Activated CD8-positive, alpha-beta memory T cell treated with anti-CD3 and anti-CD28 coated beads, Interleukin-2, amount 10 ng/mL, durations not matched to agents 7 days and 5 days (primary cell): Measurements from ENCODE around the gene FMC1. TPM values are rescaled to one million over a fixed set of nuclear protein-coding genes. Genes with fewer than 3 reads are reported as not detected.
"Not testable (repeated sequence)": the region's sequence is repeated elsewhere in the genome, so short reads cannot be mapped to it uniquely, and the experiment has no call there.

Source experiments
- ATAC-seq: fragments of 150-1000 bp; cut with Tn5 transposase; one replicate; pipeline ENCODE4 v1.10.0; 2021; ENCODE audit warnings: moderate library complexity
- CTCF ChIA-PET: fragments of 350-600 bp; sonication (Branson Sonifier 250); formaldehyde crosslinking; loops from one replicate; lab custom pipeline; 2021; ENCODE audit warnings: antibody characterized with exemption; lab: Charles Lee
- DNase-seq: peaks from one replicate; pipeline ENCODE4 v3.0.0-alpha.2; 2020
- H3K27ac Mint-ChIP-seq: one replicate; pipeline ENCODE4 v1.8.0; 2021; ENCODE audit warnings: mild to moderate bottlenecking, mixed read lengths
- H3K27me3 Mint-ChIP-seq: one replicate; pipeline ENCODE4 v1.8.0; 2021; ENCODE audit warnings: mixed read lengths
- H3K36me3 Mint-ChIP-seq: one replicate; pipeline ENCODE4 v1.8.0; 2021; ENCODE audit warnings: mild to moderate bottlenecking, mixed read lengths
- H3K4me1 Mint-ChIP-seq: one replicate; pipeline ENCODE4 v1.8.0; 2021; ENCODE audit warnings: mixed read lengths
- H3K4me3 Mint-ChIP-seq: one replicate; pipeline ENCODE4 v1.8.0; 2021; ENCODE audit warnings: mild to moderate bottlenecking, moderate library complexity, mixed read lengths
- H3K9me3 Mint-ChIP-seq: one replicate; pipeline ENCODE4 v1.8.0; 2022; ENCODE audit warnings: low read depth, mixed read lengths
- total RNA-seq, 2 experiments: library from RNA; stranded (reverse); gene quantifications; one replicate each; pipeline ENCODE4 v1.2.3, GENCODE V29; 2021

Gene FMC1
- total RNA-seq, 2 experiments from 2014 or later: 6.6 to 7.7 TPM

DNA sequence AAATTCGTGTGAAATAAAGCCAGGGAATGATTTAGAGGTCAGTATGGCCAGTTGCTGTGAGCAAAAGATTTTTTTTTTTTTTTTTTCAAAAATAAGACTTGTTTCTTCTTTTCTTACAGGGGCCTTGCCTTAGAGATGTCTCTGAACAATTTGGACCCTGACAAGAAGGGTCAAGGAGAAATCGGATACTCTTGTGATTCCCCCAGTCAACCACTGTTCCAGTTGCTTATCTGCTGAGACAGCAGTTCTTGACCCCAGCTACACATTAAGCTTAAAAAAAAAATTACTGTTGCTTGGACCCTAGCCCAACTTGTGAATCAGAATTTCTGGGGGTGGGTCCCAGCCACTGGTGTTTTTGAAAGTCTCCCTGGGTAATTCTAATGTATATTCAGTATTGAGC lies 12.0 kb upstream of the FMC1 start:
- Mint-ChIP-seq H3K27me3 (no peaks in the 10 kb centered on the region), H3K4me1 (peaks cover 8% of the 10 kb centered on the region), H3K9me3 (no peaks in the 10 kb centered on the region), H3K4me3 (no peak overlapping the region), H3K27ac (no peak overlapping the region), H3K36me3 (peaks cover 1% of the 10 kb centered on the region)
- ATAC-seq (no peak), DNase-seq (no peak)
- CTCF ChIA-PET: no interaction called here

DNA sequence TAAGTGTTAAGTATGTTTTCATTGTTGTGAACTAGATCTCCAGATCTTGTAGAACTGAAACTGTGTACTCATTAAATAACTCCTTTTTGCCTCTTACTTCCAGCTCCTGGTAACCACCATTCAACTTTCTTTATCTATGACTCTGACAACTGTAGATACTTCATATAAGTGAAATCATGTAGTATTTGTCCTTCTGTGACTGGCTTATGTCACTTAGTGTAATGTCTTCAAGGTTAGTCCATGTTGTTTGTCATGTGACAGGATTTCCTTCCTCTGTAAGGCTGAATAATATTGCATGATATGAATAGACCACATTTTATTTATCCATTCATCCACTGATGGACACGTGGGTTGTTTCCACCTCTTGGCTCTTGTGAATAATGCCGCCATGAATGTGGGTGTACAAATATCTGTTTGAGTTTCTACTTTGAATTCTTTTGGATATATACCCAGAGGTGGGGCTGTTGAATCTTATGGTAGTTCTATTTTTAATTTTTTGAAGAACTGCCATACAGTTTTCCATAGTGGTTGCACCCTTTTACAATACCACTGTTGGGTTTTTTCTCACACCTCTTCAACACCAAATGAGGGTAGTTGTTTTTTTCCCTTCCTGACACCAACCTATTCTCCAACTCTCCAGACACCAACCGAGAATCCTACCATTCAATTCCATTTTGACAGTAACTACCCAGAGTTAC lies 10.7 kb upstream of the FMC1 start:
- H3K4me3 Mint-ChIP-seq: no peak overlapping the region
- H3K9me3 Mint-ChIP-seq: no peaks in the 10 kb centered on the region
- CTCF ChIA-PET: no interaction called here
- peaks cover 1% of the 10 kb centered on the region for H3K36me3 Mint-ChIP-seq
- DNase-seq (no peak), ATAC-seq (peak; percentile 33)
- H3K27me3 Mint-ChIP-seq: no peaks in the 10 kb centered on the region
- H3K4me1 Mint-ChIP-seq: peaks cover 8% of the 10 kb centered on the region
- no peak overlapping the region for H3K27ac Mint-ChIP-seq

DNA sequence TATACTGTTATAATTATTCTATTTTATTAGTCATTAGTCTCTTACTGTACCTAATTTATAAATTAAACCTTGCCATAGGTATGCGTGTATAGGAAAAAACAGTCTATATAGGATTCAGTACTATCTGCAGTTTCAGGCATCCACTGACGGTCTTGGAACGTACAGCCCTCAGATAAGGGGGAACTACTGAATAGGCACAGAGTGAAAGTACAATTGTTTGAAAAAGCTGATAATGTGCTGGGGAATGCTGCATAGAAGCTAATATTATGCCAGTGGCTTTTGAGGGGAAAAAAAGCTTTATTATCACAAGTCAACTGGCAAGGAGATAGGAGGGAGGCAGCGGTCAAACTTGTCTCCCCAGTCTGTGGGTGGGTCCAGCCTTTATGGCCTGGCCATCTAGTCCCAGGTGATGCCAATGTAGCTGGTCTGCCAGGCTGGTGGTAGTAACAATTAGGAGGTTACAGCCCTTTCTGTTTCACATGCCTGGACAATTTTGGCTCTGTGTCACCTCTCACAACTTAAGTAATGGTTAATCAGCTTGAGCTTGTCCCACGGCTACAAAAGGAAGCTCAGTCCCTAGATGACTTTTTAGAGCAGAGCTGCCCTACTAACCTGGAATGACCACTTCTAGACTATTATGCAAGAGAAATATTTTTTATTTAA lies 8.3 kb upstream of the FMC1 start:
- no peak for DNase-seq
- Mint-ChIP-seq H3K4me3 (no peak overlapping the region), H3K36me3 (peaks cover 1% of the 10 kb centered on the region), H3K27me3 (no peaks in the 10 kb centered on the region), H3K27ac (no peak overlapping the region), H3K4me1 (peaks cover 8% of the 10 kb centered on the region), H3K9me3 (no peaks in the 10 kb centered on the region)
- CTCF ChIA-PET: interaction anchor here (0.6 kb wide), 1 partner anchor 310 kb away, joined by 4 read pairs; no protein-coding TSS in a partner anchor
- ATAC-seq: no peak

DNA sequence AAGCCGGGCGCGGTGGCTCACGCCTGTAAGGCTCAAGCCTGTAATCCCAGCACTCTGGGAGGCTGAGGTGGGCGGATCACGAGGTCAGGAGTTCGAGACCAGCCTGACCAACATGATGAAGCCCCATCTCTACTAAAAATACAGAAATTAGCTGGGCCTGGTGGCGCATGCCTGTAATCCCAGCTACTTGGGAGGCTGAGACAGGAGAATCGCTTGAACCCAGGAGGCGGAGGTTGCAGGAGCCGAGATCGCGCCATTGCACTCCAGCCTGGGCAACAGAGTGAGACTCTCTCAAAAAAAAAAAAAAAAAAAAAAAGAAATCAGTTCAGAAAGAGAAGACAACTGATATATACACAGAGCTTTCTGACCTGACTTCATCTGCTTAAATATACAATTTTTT lies 7.7 kb upstream of the FMC1 start:
- not testable (repeated sequence) for ATAC-seq, H3K4me3 Mint-ChIP-seq, DNase-seq, H3K27ac Mint-ChIP-seq, H3K9me3 Mint-ChIP-seq, H3K27me3 Mint-ChIP-seq, H3K36me3 Mint-ChIP-seq, H3K4me1 Mint-ChIP-seq
- CTCF ChIA-PET: interaction anchor here (0.7 kb wide), 1 partner anchor 1567 kb away, joined by 4 read pairs; no protein-coding TSS in a partner anchor

DNA sequence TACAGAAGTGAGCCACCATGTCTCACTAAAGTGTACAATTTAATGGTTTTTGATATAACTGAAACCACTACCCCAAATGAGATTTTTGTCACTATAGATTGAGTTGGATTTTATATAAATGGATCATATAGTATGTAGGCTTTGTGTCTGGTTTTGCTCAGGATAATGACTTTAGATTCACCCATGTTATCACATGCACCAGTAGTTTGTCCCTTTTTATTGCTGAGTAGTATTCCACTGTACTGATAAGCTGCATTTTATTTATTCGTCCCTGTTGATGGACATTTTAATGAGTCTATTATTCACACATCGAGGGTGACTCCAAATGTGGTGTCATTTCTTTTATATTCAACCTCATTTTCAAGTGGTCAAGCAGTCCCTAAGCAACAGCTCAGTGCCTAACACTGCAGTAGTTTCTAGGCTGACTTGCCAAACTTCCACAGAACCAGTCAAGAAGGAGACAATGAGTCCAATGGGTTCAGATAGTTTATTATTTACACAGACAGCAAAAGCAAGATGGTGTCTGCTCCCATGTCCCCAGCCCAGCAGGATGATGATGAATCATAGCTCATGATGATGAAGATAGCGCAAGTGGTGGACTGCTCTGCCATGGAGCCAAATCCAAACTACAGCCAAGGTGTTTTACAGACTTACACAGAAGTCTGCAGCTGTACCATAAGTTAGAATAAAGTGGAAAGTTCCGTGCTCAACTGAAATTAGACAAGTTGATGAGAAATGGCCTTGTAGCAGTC lies 6.6 kb upstream of the FMC1 start:
- DNase-seq (no peak), ATAC-seq (no peak)
- H3K4me1 Mint-ChIP-seq: peaks cover 13% of the 10 kb centered on the region
- no peaks in the 10 kb centered on the region for H3K27me3 Mint-ChIP-seq
- no peak overlapping the region for H3K27ac Mint-ChIP-seq
- peaks cover 3% of the 10 kb centered on the region for H3K9me3 Mint-ChIP-seq
- CTCF ChIA-PET: no interaction called here
- no peak overlapping the region for H3K4me3 Mint-ChIP-seq
- peaks cover 6% of the 10 kb centered on the region for H3K36me3 Mint-ChIP-seq

DNA sequence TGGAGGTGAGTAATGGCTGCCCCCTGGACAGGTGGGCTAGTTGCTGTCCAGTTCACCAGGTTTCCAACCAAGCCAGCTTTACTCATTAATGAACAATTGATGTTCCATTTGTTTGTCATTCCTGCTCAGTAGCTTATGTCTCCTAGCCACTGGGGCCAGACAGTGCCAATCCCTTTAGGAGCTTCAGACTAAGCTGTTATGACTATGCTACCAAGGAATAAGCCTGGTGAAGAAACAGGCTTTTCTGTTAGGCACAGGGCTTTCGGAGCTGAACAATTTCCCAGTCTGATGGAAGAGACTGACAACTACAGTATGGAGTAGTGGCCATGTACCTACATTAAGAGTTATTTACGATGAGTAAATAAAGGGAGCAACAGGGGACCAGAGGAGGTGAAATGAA lies 2.1 kb upstream of the FMC1 start:
- peaks cover 5% of the 10 kb centered on the region for H3K27me3 Mint-ChIP-seq
- ATAC-seq (no peak), DNase-seq (no peak)
- CTCF ChIA-PET: interaction anchor here (1.1 to 1.8 kb wide), 3 partner anchors 179 to 453 kb away, joined by 3 to 5 read pairs (median 4); a partner anchor contains a TSS
- peaks cover 3% of the 10 kb centered on the region for H3K9me3 Mint-ChIP-seq
- peak overlapping the region; percentile 99 for H3K27ac Mint-ChIP-seq
- H3K4me1 Mint-ChIP-seq: peaks cover 21% of the 10 kb centered on the region
- H3K36me3 Mint-ChIP-seq: peaks cover 9% of the 10 kb centered on the region
- peak overlapping the region; percentile 91 for H3K4me3 Mint-ChIP-seq

DNA sequence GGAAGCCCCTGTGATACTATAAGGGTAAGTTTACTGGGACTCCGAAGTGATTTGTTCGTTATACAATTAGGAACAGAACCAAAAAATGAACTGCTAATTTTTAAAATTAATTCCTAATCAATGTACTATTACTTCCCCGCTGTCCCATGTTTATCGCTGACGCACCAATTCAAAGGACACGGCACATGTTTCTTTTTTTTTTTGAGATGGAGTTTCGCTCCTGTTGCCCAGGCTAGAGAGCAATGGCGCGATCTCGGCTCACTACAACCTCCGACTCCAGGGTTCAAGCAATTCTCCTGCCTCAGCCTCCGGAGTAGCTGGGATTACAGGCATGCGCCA lies 1.5 kb upstream of the FMC1 start:
- Mint-ChIP-seq H3K4me3 (peak overlapping the region; percentile 91), H3K9me3 (peaks cover 3% of the 10 kb centered on the region), H3K36me3 (peaks cover 11% of the 10 kb centered on the region)

DNA sequence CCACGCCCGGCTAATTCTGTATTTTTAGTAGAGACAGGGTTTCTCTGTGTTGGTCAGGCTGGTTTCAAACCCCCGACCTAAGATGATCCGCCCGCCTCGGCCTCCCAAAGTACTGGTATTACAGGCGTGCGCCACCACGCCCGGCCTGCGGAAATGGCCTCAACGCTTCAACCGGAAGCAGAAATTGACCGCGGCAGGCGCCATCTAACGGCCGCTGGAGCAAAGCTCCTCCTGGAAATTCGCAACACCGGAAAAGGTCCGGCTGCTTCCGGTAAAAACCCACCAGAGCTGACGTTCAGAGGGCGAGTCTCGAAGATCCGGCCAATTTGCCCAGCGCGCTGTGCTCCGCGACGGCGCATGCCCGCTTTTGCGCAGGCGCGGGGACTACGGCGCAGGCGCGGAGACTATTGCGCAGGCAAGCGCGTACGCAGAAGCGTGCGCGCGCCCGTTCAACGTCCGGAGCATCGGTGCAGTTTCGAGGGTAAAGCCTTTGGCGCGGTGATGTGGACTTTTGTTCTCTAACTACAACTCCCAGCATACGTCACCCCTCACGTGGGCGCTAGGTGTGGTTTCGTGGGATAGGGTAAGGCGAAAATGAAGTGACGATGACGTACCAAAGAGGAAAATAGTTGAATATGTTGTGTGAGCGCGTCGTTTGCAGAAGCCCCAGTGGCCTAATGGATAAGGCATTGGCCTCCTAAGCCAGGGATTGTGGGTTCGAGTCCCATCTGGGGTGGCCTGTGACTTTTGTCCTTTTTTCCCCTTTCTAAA lies 915 bp upstream of the FMC1 start:
- Mint-ChIP-seq H3K27me3 (peaks cover 5% of the 10 kb centered on the region), H3K27ac (peak overlapping the region; percentile 99), H3K9me3 (peaks cover 3% of the 10 kb centered on the region), H3K4me1 (peaks cover 21% of the 10 kb centered on the region), H3K36me3 (peaks cover 12% of the 10 kb centered on the region), H3K4me3 (peak overlapping the region; percentile 91)
- CTCF ChIA-PET: interaction anchor here (0.8 to 1.5 kb wide), 4 partner anchors 19 to 245 kb away, joined by 3 to 6 read pairs (median 3); partner anchors contain the start of gene LUC7L2
- ATAC-seq (peak; percentile 74), DNase-seq (peak; percentile 100)

More for the DNA sequence above, 1.5 kb upstream of the FMC1 start:
- peaks cover 5% of the 10 kb centered on the region for H3K27me3 Mint-ChIP-seq
- CTCF ChIA-PET: interaction anchor here (0.8 to 1.8 kb wide), 7 partner anchors 20 to 453 kb away, joined by 3 to 6 read pairs (median 3); partner anchors contain the start of gene LUC7L2
- ATAC-seq (no peak), DNase-seq (no peak)
- H3K27ac Mint-ChIP-seq: peak overlapping the region; percentile 99
- H3K4me1 Mint-ChIP-seq: peaks cover 21% of the 10 kb centered on the region

DNA sequence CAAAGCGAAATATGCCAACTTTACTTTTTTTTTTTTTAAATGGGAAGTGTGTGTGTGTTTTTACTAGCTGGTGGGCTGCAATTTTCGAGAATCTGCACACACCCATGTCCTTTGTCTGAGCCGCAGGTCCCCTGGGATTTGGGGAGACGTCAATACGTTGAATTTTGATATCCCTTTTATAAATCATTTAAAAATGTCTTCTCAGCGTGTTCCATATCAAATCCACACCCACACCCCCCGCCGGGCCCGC lies 404 bp upstream of the FMC1 start:
- no peak for DNase-seq
- peaks cover 12% of the 10 kb centered on the region for H3K36me3 Mint-ChIP-seq
- no peak for ATAC-seq
- H3K27me3 Mint-ChIP-seq: peaks cover 5% of the 10 kb centered on the region
- CTCF ChIA-PET: interaction anchor here (1.5 kb wide), 1 partner anchor 18 kb away, joined by 6 read pairs; the partner anchor contains the start of gene LUC7L2
- peak overlapping the region; percentile 91 for H3K4me3 Mint-ChIP-seq
- H3K4me1 Mint-ChIP-seq: peaks cover 21% of the 10 kb centered on the region
- peak overlapping the region; percentile 99 for H3K27ac Mint-ChIP-seq
- peaks cover 3% of the 10 kb centered on the region for H3K9me3 Mint-ChIP-seq

DNA sequence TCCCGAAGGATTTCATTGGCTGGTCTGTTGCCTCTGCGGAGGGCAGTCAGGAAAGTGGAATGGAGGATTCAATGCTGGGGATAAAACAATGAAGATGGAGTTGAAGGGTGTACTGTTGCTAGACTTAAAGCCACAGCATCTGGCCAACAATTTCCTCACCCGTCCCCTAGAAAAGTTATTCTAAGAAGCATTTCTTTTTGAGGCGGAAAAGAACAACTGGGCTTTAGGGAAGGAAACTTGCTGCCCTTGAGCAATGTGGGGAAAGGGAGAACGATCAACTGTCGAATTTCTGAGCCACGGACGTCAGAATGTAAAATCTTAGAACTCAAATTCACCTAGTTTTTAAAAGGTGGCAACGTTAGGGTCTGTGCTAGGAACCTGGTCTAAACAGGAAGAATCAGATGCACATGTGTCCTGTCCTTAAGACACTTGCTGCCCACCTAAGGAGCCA lies 664 bp downstream of the FMC1 start:
- CTCF ChIA-PET: interaction anchor here (1.1 kb wide), 1 partner anchor 14 kb away, joined by 3 read pairs; no protein-coding TSS in a partner anchor
- Mint-ChIP-seq H3K4me1 (peaks cover 21% of the 10 kb centered on the region), H3K36me3 (peaks cover 17% of the 10 kb centered on the region), H3K27me3 (peaks cover 5% of the 10 kb centered on the region), H3K27ac (peak overlapping the region; percentile 99), H3K9me3 (peaks cover 3% of the 10 kb centered on the region), H3K4me3 (peak overlapping the region; percentile 91)
- ATAC-seq (no peak), DNase-seq (no peak)

DNA sequence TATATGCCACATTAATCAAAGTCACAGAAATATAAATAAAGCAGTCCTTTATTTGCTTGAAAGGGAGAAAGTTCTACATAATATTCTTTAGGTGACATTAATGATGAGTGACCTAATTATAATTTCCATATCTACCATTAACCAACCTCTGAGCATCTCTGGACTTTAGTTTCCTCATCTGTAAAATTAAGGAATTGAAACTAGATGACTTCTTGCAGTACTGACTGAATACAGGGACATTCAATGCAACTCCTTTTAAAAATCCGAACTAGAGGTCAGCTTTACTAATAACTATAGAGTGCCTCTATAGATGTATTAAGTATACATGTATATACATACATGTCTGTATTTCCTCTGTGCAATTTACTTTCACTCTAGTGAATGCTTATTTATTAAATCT lies 3.9 kb downstream of the FMC1 start:
- no peak for ATAC-seq

DNA sequence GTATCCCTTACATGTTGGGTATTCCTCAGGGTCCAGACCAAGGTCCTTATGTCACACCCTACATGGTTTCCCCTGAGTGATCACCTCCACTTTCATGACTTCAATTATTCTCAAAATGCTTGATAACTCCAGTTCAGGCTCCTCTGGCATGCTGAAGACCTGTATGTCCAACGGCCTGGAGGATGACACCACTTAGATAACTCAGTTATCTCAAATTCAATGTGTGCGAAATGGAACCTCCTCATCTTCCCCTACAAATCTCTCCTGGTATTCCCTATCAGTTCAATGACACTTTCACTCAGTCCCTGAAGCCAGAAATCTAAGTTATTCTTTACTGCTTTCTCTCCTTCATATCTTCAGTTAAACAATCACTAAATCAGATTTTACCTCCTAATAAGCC lies 9.9 kb downstream of the FMC1 start:
- peaks cover 6% of the 10 kb centered on the region for H3K4me1 Mint-ChIP-seq
- H3K27me3 Mint-ChIP-seq: no peaks in the 10 kb centered on the region
- CTCF ChIA-PET: no interaction called here
- no peak for DNase-seq
- H3K27ac Mint-ChIP-seq: no peak overlapping the region
- H3K4me3 Mint-ChIP-seq: no peak overlapping the region
- peaks cover 27% of the 10 kb centered on the region for H3K36me3 Mint-ChIP-seq
- H3K9me3 Mint-ChIP-seq: no peaks in the 10 kb centered on the region
- no peak for ATAC-seq

More for the DNA sequence above, 3.9 kb downstream of the FMC1 start:
- no peak for DNase-seq
- Mint-ChIP-seq H3K27ac (no peak overlapping the region), H3K9me3 (no peaks in the 10 kb centered on the region), H3K4me3 (no peak overlapping the region), H3K36me3 (peaks cover 19% of the 10 kb centered on the region), H3K27me3 (peaks cover 5% of the 10 kb centered on the region), H3K4me1 (peaks cover 16% of the 10 kb centered on the region)
- CTCF ChIA-PET: no interaction called here

DNA sequence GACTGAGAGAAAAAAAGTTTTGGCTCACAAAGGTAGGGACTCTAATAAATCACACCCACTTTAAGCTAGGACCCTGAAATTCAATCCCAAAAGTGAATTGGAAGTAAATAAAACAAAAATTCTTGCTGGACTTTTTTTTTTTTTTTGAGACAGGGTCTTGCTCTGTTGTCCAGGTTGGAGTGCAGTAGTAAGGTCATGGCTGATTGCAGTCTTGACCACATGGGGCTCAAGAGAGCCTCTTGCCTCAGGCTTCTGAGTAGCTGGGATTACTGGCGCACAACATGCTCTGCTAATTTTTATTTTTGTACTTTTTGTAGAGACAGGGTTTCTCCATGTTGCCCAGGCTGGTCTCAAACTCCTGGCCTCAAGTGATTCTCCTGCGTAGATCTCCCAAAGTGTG lies 13.6 kb downstream of the FMC1 start:
- no peaks in the 10 kb centered on the region for H3K9me3 Mint-ChIP-seq
- H3K36me3 Mint-ChIP-seq: peaks cover 19% of the 10 kb centered on the region
- CTCF ChIA-PET: interaction anchor here (1.5 to 1.6 kb wide), 2 partner anchors 11 to 38 kb away, joined by 3 to 4 read pairs; no protein-coding TSS in a partner anchor
- no peak overlapping the region for H3K4me3 Mint-ChIP-seq
- H3K27ac Mint-ChIP-seq: no peak overlapping the region
- H3K4me1 Mint-ChIP-seq: peaks cover 24% of the 10 kb centered on the region
- DNase-seq (no peak), ATAC-seq (no peak)
- no peaks in the 10 kb centered on the region for H3K27me3 Mint-ChIP-seq
